ENCODE measurements around the gene RPS15A.
A peak's percentile ranks its signal among the peaks of the same experiment; 100 is the strongest.
"Not testable (repeated sequence)": the region's sequence is repeated elsewhere in the genome, so short reads cannot be mapped to it uniquely, and the experiment has no call there.

Gene RPS15A

GRCh38 chr16:18783430-18784341 lies 6.4 kb downstream of the RPS15A start:
- peaks cover 56% of the 10 kb centered on the region for H3K36me3 ChIP-seq (ENCODE audit: insufficient read depth, low read length)
- H3K4me1 ChIP-seq (ENCODE audit: insufficient read depth, low read length): peaks cover 16% of the 10 kb centered on the region; the same call in 1 of the 2 replicates
- H3K9ac ChIP-seq (ENCODE audit: low read depth, low read length): no peak overlapping the region
- H3K9me3 ChIP-seq (ENCODE audit: control insufficient read depth, insufficient read depth, low read length): no peaks in the 10 kb centered on the region

- H3K4me1 ChIP-seq (ENCODE audit: insufficient read depth, low read length): peaks cover 8% of the 10 kb centered on the region; the same call in 1 of the 2 replicates
- H3K9ac ChIP-seq (ENCODE audit: low read depth, low read length): no peak overlapping the region
- no peaks in the 10 kb centered on the region for H3K9me3 ChIP-seq (ENCODE audit: control insufficient read depth, insufficient read depth, low read length)
- H3K36me3 ChIP-seq (ENCODE audit: insufficient read depth, low read length): peaks cover 49% of the 10 kb centered on the region
Measured at GRCh38 chr16:18782697-18783429, 7.3 kb downstream of the RPS15A start.

- H3K4me1 ChIP-seq (ENCODE audit: insufficient read depth, low read length); H3K9ac ChIP-seq (ENCODE audit: low read depth, low read length); H3K9me3 ChIP-seq (ENCODE audit: control insufficient read depth, insufficient read depth, low read length): not testable (repeated sequence)
- peaks cover 35% of the 10 kb centered on the region for H3K36me3 ChIP-seq (ENCODE audit: insufficient read depth, low read length)
Measured at GRCh38 chr16:18781232-18781631, 8.9 kb downstream of the RPS15A start.

GRCh38 chr16:18780460-18781026 lies 9.6 kb downstream of the RPS15A start:
- not testable (repeated sequence) for H3K9ac ChIP-seq (ENCODE audit: low read depth, low read length); H3K9me3 ChIP-seq (ENCODE audit: control insufficient read depth, insufficient read depth, low read length); H3K4me1 ChIP-seq (ENCODE audit: insufficient read depth, low read length)
- peaks cover 29% of the 10 kb centered on the region for H3K36me3 ChIP-seq (ENCODE audit: insufficient read depth, low read length)

GRCh38 chr16:18777664-18778063 lies 12.5 kb downstream of the RPS15A start:
- H3K9me3 ChIP-seq (ENCODE audit: control insufficient read depth, insufficient read depth, low read length); H3K4me1 ChIP-seq (ENCODE audit: insufficient read depth, low read length); H3K9ac ChIP-seq (ENCODE audit: low read depth, low read length); H3K36me3 ChIP-seq (ENCODE audit: insufficient read depth, low read length): not testable (repeated sequence)

GRCh38 chr16:18776334-18776733 lies 13.8 kb downstream of the RPS15A start:
- H3K9ac ChIP-seq (ENCODE audit: low read depth, low read length); H3K9me3 ChIP-seq (ENCODE audit: control insufficient read depth, insufficient read depth, low read length): not testable (repeated sequence)

GRCh38 chr16:18774651-18775050 lies 15.5 kb downstream of the RPS15A start:
- not testable (repeated sequence) for H3K9me3 ChIP-seq (ENCODE audit: control insufficient read depth, insufficient read depth, low read length); H3K36me3 ChIP-seq (ENCODE audit: insufficient read depth, low read length); H3K9ac ChIP-seq (ENCODE audit: low read depth, low read length); H3K4me1 ChIP-seq (ENCODE audit: insufficient read depth, low read length)

More at GRCh38 chr16:18776334-18776733, 13.8 kb downstream of the RPS15A start:
- not testable (repeated sequence) for H3K4me1 ChIP-seq (ENCODE audit: insufficient read depth, low read length); H3K36me3 ChIP-seq (ENCODE audit: insufficient read depth, low read length)

- H3K9ac ChIP-seq (ENCODE audit: low read depth, low read length); H3K4me1 ChIP-seq (ENCODE audit: insufficient read depth, low read length); H3K9me3 ChIP-seq (ENCODE audit: control insufficient read depth, insufficient read depth, low read length); H3K36me3 ChIP-seq (ENCODE audit: insufficient read depth, low read length): not testable (repeated sequence)
Measured at GRCh38 chr16:18772171-18772570, 18.0 kb downstream of the RPS15A start.

- not testable (repeated sequence) for H3K9me3 ChIP-seq (ENCODE audit: control insufficient read depth, insufficient read depth, low read length); H3K4me1 ChIP-seq (ENCODE audit: insufficient read depth, low read length); H3K36me3 ChIP-seq (ENCODE audit: insufficient read depth, low read length); H3K9ac ChIP-seq (ENCODE audit: low read depth, low read length)
Measured at GRCh38 chr16:18770336-18770962, 19.7 kb downstream of the RPS15A start.

- H3K4me1 ChIP-seq (ENCODE audit: insufficient read depth, low read length); H3K9ac ChIP-seq (ENCODE audit: low read depth, low read length); H3K9me3 ChIP-seq (ENCODE audit: control insufficient read depth, insufficient read depth, low read length); H3K36me3 ChIP-seq (ENCODE audit: insufficient read depth, low read length): not testable (repeated sequence)
Measured at GRCh38 chr16:18767217-18767616, 22.9 kb downstream of the RPS15A start.

GRCh38 chr16:18762713-18763112 lies 27.4 kb downstream of the RPS15A start:
- H3K9ac ChIP-seq (ENCODE audit: low read depth, low read length); H3K4me1 ChIP-seq (ENCODE audit: insufficient read depth, low read length): not testable (repeated sequence)

GRCh38 chr16:18759598-18760520 lies 30.3 kb downstream of the RPS15A start:
- H3K9me3 ChIP-seq (ENCODE audit: control insufficient read depth, insufficient read depth, low read length): not testable (repeated sequence)

More at GRCh38 chr16:18762713-18763112, 27.4 kb downstream of the RPS15A start:
- H3K9me3 ChIP-seq (ENCODE audit: control insufficient read depth, insufficient read depth, low read length); H3K36me3 ChIP-seq (ENCODE audit: insufficient read depth, low read length): not testable (repeated sequence)

GRCh38 chr16:18757960-18758660 lies 32.0 kb downstream of the RPS15A start:
- H3K36me3 ChIP-seq (ENCODE audit: insufficient read depth, low read length); H3K9me3 ChIP-seq (ENCODE audit: control insufficient read depth, insufficient read depth, low read length); H3K4me1 ChIP-seq (ENCODE audit: insufficient read depth, low read length); H3K9ac ChIP-seq (ENCODE audit: low read depth, low read length): not testable (repeated sequence)

More at GRCh38 chr16:18759598-18760520, 30.3 kb downstream of the RPS15A start:
- not testable (repeated sequence) for H3K4me1 ChIP-seq (ENCODE audit: insufficient read depth, low read length); H3K36me3 ChIP-seq (ENCODE audit: insufficient read depth, low read length)
- peak overlapping the region; percentile 20; the same call in 1 of the 2 replicates for H3K9ac ChIP-seq (ENCODE audit: low read depth, low read length)

All from ES-I3 (cell line).